GM23338 (cell line): Measurements from ENCODE around the gene ZMYND8. TPM values are rescaled to one million over a fixed set of nuclear protein-coding genes. Genes with fewer than 3 reads are reported as not detected.
A peak's percentile ranks its signal among the peaks of the same experiment; 100 is the strongest.

Source experiments
- ATAC-seq: fragments of 200-7000 bp; cut with Tn5 transposase; 3 replicates; pipeline ENCODE4 v1.9.1; 2020
- DNase-seq: peaks from one replicate; pipeline ENCODE4 v3.0.0-alpha.2; 2015; ENCODE audit warnings: low spot score
- H2AFZ ChIP-seq: fragments of 200-600 bp; sonication (generic); 2 replicates; pipeline ENCODE4 v1.8.0; 2016; ENCODE audit warnings: antibody characterized with exemption, mild to moderate bottlenecking, moderate library complexity
- H3F3A ChIP-seq: fragments of 200-600 bp; sonication (generic); replicated peaks from 2 replicates; pipeline ENCODE4 v1.8.0; 2017; ENCODE audit warnings: antibody characterized with exemption, mixed run types, low read depth
- H3K27ac ChIP-seq: fragments of 200-600 bp; sonication (generic); 2 replicates; pipeline ENCODE4 v1.6.1; 2016; ENCODE audit warnings: low read depth
- H3K27me3 ChIP-seq: fragments of 200-600 bp; sonication (generic); 2 replicates; pipeline ENCODE4 v1.8.0; 2016; ENCODE audit warnings: mild to moderate bottlenecking, mixed run types, moderate library complexity; ENCODE audit not compliant: insufficient read depth
- H3K36me3 ChIP-seq: fragments of 200-600 bp; sonication (generic); 2 replicates; pipeline ENCODE4 v1.8.0; 2016; ENCODE audit warnings: mild to moderate bottlenecking; ENCODE audit not compliant: insufficient read depth
- H3K4me1 ChIP-seq: fragments of 200-600 bp; sonication (generic); 2 replicates; pipeline ENCODE4 v1.8.0; 2016; ENCODE audit warnings: mild to moderate bottlenecking, moderate library complexity; ENCODE audit not compliant: insufficient read depth
- H3K4me2 ChIP-seq: fragments of 200-600 bp; sonication (generic); 2 replicates; pipeline ENCODE4 v1.7.1; 2017; ENCODE audit warnings: mixed run types
- H3K4me3 ChIP-seq: fragments of 200-600 bp; sonication (generic); 2 replicates; pipeline ENCODE4 v1.6.1; 2016; ENCODE audit warnings: mixed run types
- H3K79me2 ChIP-seq: fragments of 200-600 bp; sonication (generic); replicated peaks from 2 replicates; pipeline ENCODE4 v1.8.0; 2017; ENCODE audit warnings: mild to moderate bottlenecking; ENCODE audit not compliant: insufficient read depth
- H3K9me2 ChIP-seq: fragments of 200-600 bp; sonication (generic); 2 replicates; pipeline ENCODE4 v1.8.0; 2017; ENCODE audit not compliant: insufficient read depth
- H4K20me1 ChIP-seq: fragments of 200-600 bp; sonication (generic); replicated peaks from 2 replicates; pipeline ENCODE4 v1.8.0; 2017; ENCODE audit warnings: mild to moderate bottlenecking; ENCODE audit not compliant: insufficient read depth
- H3K27ac Mint-ChIP-seq: 2 replicates; pipeline ENCODE4 v1.8.0; 2020; ENCODE audit warnings: inconsistent platforms, mild to moderate bottlenecking, moderate library complexity, mixed read lengths
- H3K27me3 Mint-ChIP-seq: 3 replicates; pipeline ENCODE4 v1.8.0; 2022; ENCODE audit warnings: low read depth, mild to moderate bottlenecking, moderate library complexity, mixed read lengths, inconsistent platforms; ENCODE audit not compliant: insufficient read depth, poor library complexity
- H3K36me3 Mint-ChIP-seq: 3 replicates; pipeline ENCODE4 v1.8.0; 2021; ENCODE audit warnings: low read depth, mild to moderate bottlenecking, inconsistent platforms, moderate library complexity, mixed read lengths
- H3K4me1 Mint-ChIP-seq: 3 replicates; pipeline ENCODE4 v1.8.0; 2020; ENCODE audit warnings: mild to moderate bottlenecking, inconsistent platforms, mixed read lengths
- H3K4me3 Mint-ChIP-seq: 3 replicates; pipeline ENCODE4 v1.8.0; 2021; ENCODE audit warnings: moderate library complexity, mild to moderate bottlenecking, inconsistent platforms, mixed read lengths
- H3K9me3 Mint-ChIP-seq: 3 replicates; pipeline ENCODE4 v1.8.0; 2020; ENCODE audit warnings: moderate library complexity, mild to moderate bottlenecking, inconsistent platforms, mixed read lengths
- CREB1 ChIP-seq: fragments of 250-450 bp; sonication (Bioruptor Pico); IDR thresholded peaks from 2 replicates; pipeline ENCODE4 v1.5.0; 2020; ENCODE audit warnings: low read depth, mild to moderate bottlenecking, moderate library complexity
- CTCF ChIP-seq, 2 experiments: fragments of 200-600 bp in 1 of 2; sonication (generic) in 1 of 2; conservative IDR thresholded peaks; 2 replicates each; pipeline versions ENCODE4 v1.5.1 to v1.6.1; 2016 to 2017; ENCODE audit warnings: antibody characterized with exemption in 2 of 2, low read depth in 2 of 2, mild to moderate bottlenecking in 2 of 2, moderate library complexity in 1 of 2
- ETS1 ChIP-seq: IDR thresholded peaks from 2 replicates; pipeline ENCODE4 v1.6.1; 2016; ENCODE audit warnings: antibody characterized with exemption
- EZH2 ChIP-seq: fragments of 200-600 bp; sonication (generic); IDR thresholded peaks from one replicate; pipeline ENCODE4 v1.8.0; 2017; ENCODE audit warnings: antibody characterized with exemption, mild to moderate bottlenecking, low read depth; ENCODE audit not compliant: unreplicated experiment
- EZH2phosphoT487 ChIP-seq: fragments of 200-600 bp; sonication (generic); IDR thresholded peaks from one replicate; pipeline ENCODE4 v1.8.1; 2018; ENCODE audit warnings: antibody characterized with exemption; ENCODE audit not compliant: unreplicated experiment
- REST ChIP-seq: IDR thresholded peaks from one replicate; pipeline ENCODE4 v1.6.1; 2018; ENCODE audit warnings: antibody characterized with exemption; ENCODE audit not compliant: unreplicated experiment
- STAT1 ChIP-seq: IDR thresholded peaks from one replicate; pipeline ENCODE4 v1.6.1; 2016; ENCODE audit warnings: antibody characterized with exemption; ENCODE audit not compliant: unreplicated experiment
- ZNF114 ChIP-seq: fragments of 250-450 bp; sonication (Bioruptor Pico); IDR thresholded peaks from 2 replicates; pipeline ENCODE4 v1.5.0; 2020; ENCODE audit warnings: mild to moderate bottlenecking, moderate library complexity
- ZNF331 ChIP-seq: fragments of 250-450 bp; sonication (Bioruptor Pico); IDR thresholded peaks from 2 replicates; pipeline ENCODE4 v1.5.0; 2020; ENCODE audit warnings: low read depth, mild to moderate bottlenecking, moderate library complexity
- polyA plus RNA-seq: library from polyadenylated mRNA; unstranded; fragments of >200 nt; fragmentation: Nextera tagmentation; extraction: Ambion mirVana; gene quantifications from 2 replicates; pipeline ENCODE4 v1.2.1, GENCODE V29; 2016
- total RNA-seq: library from RNA; depleted of rRNA; stranded (reverse); fragments of >200 nt; shearing (Covaris generic); gene quantifications from 2 replicates; pipeline ENCODE4 v1.2.3, GENCODE V29; 2014

The ZMYND8 gene
- total and polyA plus RNA-seq, 2 experiments from 2014 or later, result 70.9 to 128 TPM

- H3K4me2 ChIP-seq, result no peak overlapping the region
- H3K4me3 ChIP-seq, result no peak overlapping the region
- DNase-seq (peak; percentile 85), ATAC-seq (peak; percentile 77)
- peaks cover 66% of the 10 kb centered on the region for H3K36me3 ChIP-seq
- no peak overlapping the region for H3K4me3 Mint-ChIP-seq
- peaks cover 20% of the 10 kb centered on the region; the same call in 1 of the 2 replicates for H3F3A ChIP-seq
- no peaks in the 10 kb centered on the region for H3K9me3 Mint-ChIP-seq
- H3K9me2 ChIP-seq, result no peaks in the 10 kb centered on the region
- H3K27ac Mint-ChIP-seq, result peak overlapping the region; percentile 65
- no peak overlapping the region for H2AFZ ChIP-seq
- peaks cover 53% of the 10 kb centered on the region for H3K79me2 ChIP-seq
- H3K27me3 Mint-ChIP-seq, result peaks cover 10% of the 10 kb centered on the region
- H3K27me3 ChIP-seq, result no peaks in the 10 kb centered on the region
- H4K20me1 ChIP-seq, result peaks cover 4% of the 10 kb centered on the region; the same call in 1 of the 2 replicates
- H3K27ac ChIP-seq, result no peak overlapping the region
- H3K4me1 ChIP-seq, result no peaks in the 10 kb centered on the region
- peaks cover 16% of the 10 kb centered on the region; the same call in 2 of the 3 replicates for H3K4me1 Mint-ChIP-seq
- TF ChIP-seq EZH2phosphoT487 (no peak), ZNF331 (no peak), EZH2 (no peak), ETS1 (no peak), CTCF (conservative IDR thresholded peaks at IDR 0.05; ENCODE audit: low read depth in 2 of 2) (peak; percentile 80 to 92), STAT1 (no peak), REST (no peak), CREB1 (CRISPR knock-in tag) (no peak), ZNF114 (CRISPR knock-in tag) (no peak)
- H3K36me3 Mint-ChIP-seq, result peaks cover 94% of the 10 kb centered on the region
These were observed 136.3 kb downstream of the ZMYND8 start for GRCh38 chr20:47220161-47220582.
